KOPT-K1 (cell line): ENCODE data around the gene VAV2.
"Not testable (repeated sequence)": the region's sequence is repeated elsewhere in the genome, so short reads cannot be mapped to it uniquely, and the experiment has no call there.

Experiments used
- H3K27ac ChIP-seq: fragments of 200-600 bp; sonication (generic); 2 replicates; pipeline ENCODE4 v1.5.1; 2016; ENCODE audit warnings: antibody characterized with exemption, mild to moderate bottlenecking, low read depth, low read length; ENCODE audit not compliant: poor library complexity, severe bottlenecking
- H3K36me3 ChIP-seq: fragments of 200-600 bp; sonication (generic); 2 replicates; pipeline ENCODE4 v1.5.1; 2017; ENCODE audit warnings: antibody characterized with exemption, mild to moderate bottlenecking, low read length, moderate library complexity; ENCODE audit not compliant: insufficient read depth
- H3K9me3 ChIP-seq: fragments of 200-600 bp; sonication (generic); 2 replicates; pipeline ENCODE4 v1.5.1; 2017; ENCODE audit warnings: antibody characterized with exemption, low read length, mild to moderate bottlenecking; ENCODE audit not compliant: insufficient read depth, poor library complexity, severe bottlenecking

The VAV2 gene

GRCh38 chr9:133961226-133962165 is 30.6 kb downstream of the VAV2 start:
- Histone ChIP-seq H3K27ac (no peak overlapping the region), H3K9me3 (peaks cover 10% of the 10 kb centered on the region)

GRCh38 chr9:133960568-133961129 is 31.5 kb downstream of the VAV2 start:
- no peaks in the 10 kb centered on the region for H3K36me3 ChIP-seq
- H3K27ac ChIP-seq, result no peak overlapping the region
- H3K9me3 ChIP-seq, result peaks cover 10% of the 10 kb centered on the region

More at GRCh38 chr9:133961226-133962165, 30.6 kb downstream of the VAV2 start:
- no peaks in the 10 kb centered on the region for H3K36me3 ChIP-seq

GRCh38 chr9:133959966-133960567 is 32.1 kb downstream of the VAV2 start:
- Histone ChIP-seq H3K27ac (no peak overlapping the region), H3K9me3 (peaks cover 10% of the 10 kb centered on the region), H3K36me3 (no peaks in the 10 kb centered on the region)

- Histone ChIP-seq H3K36me3 (no peaks in the 10 kb centered on the region), H3K27ac (no peak overlapping the region), H3K9me3 (peaks cover 5% of the 10 kb centered on the region)
Measured at GRCh38 chr9:133959171-133959570, 33.0 kb downstream of the VAV2 start.

GRCh38 chr9:133958756-133959155 is 33.4 kb downstream of the VAV2 start:
- peaks cover 5% of the 10 kb centered on the region for H3K9me3 ChIP-seq
- no peaks in the 10 kb centered on the region for H3K36me3 ChIP-seq
- no peak overlapping the region for H3K27ac ChIP-seq

- not testable (repeated sequence) for H3K27ac ChIP-seq, H3K36me3 ChIP-seq
Measured at GRCh38 chr9:133957772-133958171, 34.4 kb downstream of the VAV2 start.

GRCh38 chr9:133957328-133957727 is 34.8 kb downstream of the VAV2 start:
- no peaks in the 10 kb centered on the region for H3K9me3 ChIP-seq
- H3K36me3 ChIP-seq, result no peaks in the 10 kb centered on the region
- no peak overlapping the region for H3K27ac ChIP-seq

More at GRCh38 chr9:133957772-133958171, 34.4 kb downstream of the VAV2 start:
- H3K9me3 ChIP-seq, result not testable (repeated sequence)

GRCh38 chr9:133956520-133957076 is 35.5 kb downstream of the VAV2 start:
- H3K9me3 ChIP-seq, result no peaks in the 10 kb centered on the region
- no peaks in the 10 kb centered on the region for H3K36me3 ChIP-seq
- no peak overlapping the region for H3K27ac ChIP-seq

GRCh38 chr9:133955821-133956411 is 36.2 kb downstream of the VAV2 start:
- Histone ChIP-seq H3K9me3 (no peaks in the 10 kb centered on the region), H3K27ac (no peak overlapping the region), H3K36me3 (no peaks in the 10 kb centered on the region)

GRCh38 chr9:133954862-133955529 is 37.1 kb downstream of the VAV2 start:
- H3K9me3 ChIP-seq, result no peaks in the 10 kb centered on the region
- H3K27ac ChIP-seq, result no peak overlapping the region
- H3K36me3 ChIP-seq, result no peaks in the 10 kb centered on the region

GRCh38 chr9:133953976-133954709 is 38.0 kb downstream of the VAV2 start:
- Histone ChIP-seq H3K36me3 (no peaks in the 10 kb centered on the region), H3K27ac (no peak overlapping the region), H3K9me3 (no peaks in the 10 kb centered on the region)

- no peaks in the 10 kb centered on the region for H3K9me3 ChIP-seq
- no peaks in the 10 kb centered on the region for H3K36me3 ChIP-seq
- H3K27ac ChIP-seq, result no peak overlapping the region
Measured at GRCh38 chr9:133953621-133953975, 38.5 kb downstream of the VAV2 start.

GRCh38 chr9:133952598-133953550 is 39.2 kb downstream of the VAV2 start:
- no peak overlapping the region for H3K27ac ChIP-seq
- no peaks in the 10 kb centered on the region for H3K36me3 ChIP-seq
- H3K9me3 ChIP-seq, result no peaks in the 10 kb centered on the region
